HepG2 (cell line): ENCODE results near the gene ICAM2. TPM values are rescaled to one million over a fixed set of nuclear protein-coding genes. Genes with fewer than 3 reads are reported as not detected.

Experiments used
- ATAC-seq: fragments of 200-7000 bp; cut with Tn5 transposase; 3 replicates; pipeline ENCODE4 v1.9.1; 2020; ENCODE audit warnings: mild to moderate bottlenecking, moderate library complexity
- BruUV-seq: library from RNA; stranded (reverse); fragments of 400-500 nt; replicated peaks from 2 replicates; lab custom pipeline; 2021; lab: Mats Ljungman, UMichigan
- CTCF ChIA-PET: fragments of 300-600 bp; formaldehyde crosslinking; extraction: SDS; loops from one replicate; lab custom pipeline; 2021; ENCODE audit warnings: low total read pairs, inconsistent platforms, low intra/inter-chr PET ratio; lab: Yijun Ruan, JAX
- POLR2A ChIA-PET: fragments of 350-600 bp; sonication (Branson Sonifier 250); formaldehyde crosslinking; loops from one replicate; lab custom pipeline; 2020; ENCODE audit warnings: antibody characterized with exemption, inconsistent platforms; lab: Yijun Ruan, JAX
- DNase-seq: peaks from one replicate; pipeline ENCODE4 v3.0.0-alpha.2; 2015; ENCODE audit warnings: low spot score
- FAIRE-seq: peaks from 3 replicates; lab custom pipeline; 2011; peaks lifted over from hg19 to GRCh38; lab: Jason Lieb, UNC
- H2AFZ ChIP-seq: one replicate; pipeline ENCODE4 v1.6.1; 2011; ENCODE audit warnings: low read length, inconsistent platforms
- H3K27ac ChIP-seq: fragments of 300-600 bp; 3 replicates; pipeline ENCODE4 v1.8.0; 2011; ENCODE audit warnings: mixed run types, mild to moderate bottlenecking, mixed read lengths, low read length, inconsistent platforms; ENCODE audit not compliant: insufficient read depth; ENCODE audit errors: extremely low read length
- H3K27me3 ChIP-seq, 2 experiments: fragments of 200-600 bp in 1 of 2; 2 replicates in 1 of 2; 3 replicates in 1 of 2; pipeline versions ENCODE4 v1.6.0 to v1.8.0; 2011; ENCODE audit warnings: low read length in 2 of 2, mild to moderate bottlenecking in 2 of 2, moderate library complexity in 2 of 2, inconsistent platforms in 1 of 2; ENCODE audit not compliant: insufficient read depth in 2 of 2, control insufficient read depth in 1 of 2
- H3K36me3 ChIP-seq, 2 experiments: fragments of 200-600 bp in 1 of 2; replicated peaks in 1 of 2; 2 replicates in 1 of 2; 3 replicates in 1 of 2; pipeline versions ENCODE4 v1.5.1 to v1.8.0; 2011; ENCODE audit warnings: low read length in 2 of 2, inconsistent platforms in 1 of 2; ENCODE audit not compliant: insufficient read depth in 2 of 2, control insufficient read depth in 1 of 2
- H3K4me1 ChIP-seq: 2 replicates; pipeline ENCODE4 v1.5.1; 2012; ENCODE audit warnings: low read length, inconsistent platforms; ENCODE audit not compliant: insufficient read depth
- H3K4me2 ChIP-seq: 2 replicates; pipeline ENCODE4 v1.6.0; 2011; ENCODE audit warnings: low read depth, low read length, inconsistent platforms
- H3K4me3 ChIP-seq, 3 experiments: fragments of 200-600 bp in 1 of 3; sonication (generic), shearing (Covaris generic) in 1 of 3; replicated peaks in 1 of 3; 2 replicates each; pipeline ENCODE4 v1.5.1; 2011 to 2016; ENCODE audit warnings: low read length in 3 of 3, inconsistent platforms in 2 of 3, low read depth in 2 of 3, mild to moderate bottlenecking in 2 of 3, control low read depth in 1 of 3, mixed read lengths in 1 of 3; ENCODE audit not compliant: insufficient read depth in 1 of 3
- H3K79me2 ChIP-seq: one replicate; pipeline ENCODE4 v1.6.1; 2011; ENCODE audit warnings: low read length, inconsistent platforms; ENCODE audit not compliant: insufficient read depth
- H3K9ac ChIP-seq: 2 replicates; pipeline ENCODE4 v1.6.0; 2011; ENCODE audit warnings: mild to moderate bottlenecking, low read depth, low read length, inconsistent platforms; ENCODE audit not compliant: insufficient read depth
- H3K9me3 ChIP-seq: 2 replicates; pipeline ENCODE4 v1.5.1; 2012; ENCODE audit warnings: mild to moderate bottlenecking, low read length
- H4K20me1 ChIP-seq: 2 replicates; pipeline ENCODE4 v1.6.0; 2011; ENCODE audit warnings: inconsistent platforms, mild to moderate bottlenecking, low read length, moderate library complexity; ENCODE audit not compliant: insufficient read depth
- ASH2L ChIP-seq: fragments of 300-600, 200-600 bp; sonication (generic); IDR thresholded peaks from 2 replicates; pipeline ENCODE4 v1.7.0; 2017; ENCODE audit warnings: low read depth, mild to moderate bottlenecking, moderate library complexity, mixed read lengths, low read length; ENCODE audit not compliant: insufficient read length
- CTCF ChIP-seq: sonication (generic); formaldehyde crosslinking; IDR thresholded peaks from 2 replicates; pipeline ENCODE4 v1.5.0; 2020; ENCODE audit warnings: mild to moderate bottlenecking, missing genetic modification reagents, moderate library complexity
- ESRRA ChIP-seq: sonication (generic); formaldehyde crosslinking; IDR thresholded peaks from 2 replicates; pipeline ENCODE4 v1.5.1; 2020; ENCODE audit warnings: mild to moderate bottlenecking, low read depth, missing genetic modification reagents
- FOXM1 ChIP-seq: sonication (generic); formaldehyde crosslinking; IDR thresholded peaks from 2 replicates; pipeline ENCODE4 v1.5.0; 2020; ENCODE audit warnings: missing genetic modification reagents
- ISL2 ChIP-seq: sonication (generic); formaldehyde crosslinking; IDR thresholded peaks from 2 replicates; pipeline ENCODE4 v1.5.0; 2020; ENCODE audit warnings: missing genetic modification reagents
- LCORL ChIP-seq, 2 experiments: fragments of 450-650 bp in 1 of 2; sonication (generic) in 1 of 2; formaldehyde crosslinking in 1 of 2; IDR thresholded peaks; 2 replicates each; pipeline versions ENCODE4 v1.5.0 to v1.6.1; 2017 to 2020; ENCODE audit warnings: antibody characterized with exemption in 1 of 2, missing genetic modification reagents in 1 of 2
- PHF21A ChIP-seq: sonication (generic); formaldehyde crosslinking; IDR thresholded peaks from 2 replicates; pipeline ENCODE4 v1.5.0; 2020; ENCODE audit warnings: mild to moderate bottlenecking, missing genetic modification reagents
- PHF8 ChIP-seq: sonication (generic); formaldehyde crosslinking; IDR thresholded peaks from 2 replicates; pipeline ENCODE4 v1.5.0; 2020; ENCODE audit warnings: missing genetic modification reagents
- RBAK ChIP-seq: sonication (generic); formaldehyde crosslinking; IDR thresholded peaks from 2 replicates; pipeline ENCODE4 v1.5.1; 2020; ENCODE audit warnings: mild to moderate bottlenecking, missing genetic modification reagents
- SIX1 ChIP-seq: sonication (generic); formaldehyde crosslinking; IDR thresholded peaks from 2 replicates; pipeline ENCODE4 v1.4.0; 2020; ENCODE audit warnings: missing genetic modification reagents, borderline replicate concordance
- SRSF9 ChIP-seq: fragments of 200-400 bp; formaldehyde crosslinking; IDR thresholded peaks from 2 replicates; pipeline ENCODE4 v1.6.1; 2018; ENCODE audit warnings: borderline replicate concordance, mild to moderate bottlenecking, low read depth, low read length; ENCODE audit not compliant: insufficient read depth, poor library complexity, severe bottlenecking
- STAG1 ChIP-seq: sonication (generic); formaldehyde crosslinking; IDR thresholded peaks from 2 replicates; pipeline ENCODE4 v1.4.0; 2020; ENCODE audit warnings: missing genetic modification reagents
- TAF15 ChIP-seq: fragments of 200-400 bp; formaldehyde crosslinking; IDR thresholded peaks from one replicate; pipeline ENCODE4 v1.6.1; 2018; ENCODE audit warnings: mild to moderate bottlenecking, low read depth, low read length; ENCODE audit not compliant: poor library complexity, severe bottlenecking
- U2AF2 ChIP-seq: fragments of 200-400 bp; formaldehyde crosslinking; IDR thresholded peaks from 2 replicates; pipeline ENCODE4 v1.6.1; 2017; ENCODE audit warnings: low read depth, mild to moderate bottlenecking, low read length
- ZNF17 ChIP-seq: sonication (generic); formaldehyde crosslinking; IDR thresholded peaks from 2 replicates; pipeline ENCODE4 v1.5.0; 2020; ENCODE audit warnings: mild to moderate bottlenecking, missing genetic modification reagents
- ZNF230 ChIP-seq: sonication (generic); formaldehyde crosslinking; IDR thresholded peaks from 2 replicates; pipeline ENCODE4 v1.4.0; 2020; ENCODE audit warnings: mild to moderate bottlenecking, missing genetic modification reagents
- ZNF24 ChIP-seq: fragments of 450-650 bp; IDR thresholded peaks from 2 replicates; pipeline ENCODE4 v1.6.1; 2017; ENCODE audit warnings: antibody characterized with exemption, mild to moderate bottlenecking
- ZNF281 ChIP-seq: sonication (generic); formaldehyde crosslinking; IDR thresholded peaks from 2 replicates; pipeline ENCODE4 v1.4.0; 2020; ENCODE audit warnings: missing genetic modification reagents, borderline replicate concordance
- ZNF790 ChIP-seq: sonication (generic); formaldehyde crosslinking; IDR thresholded peaks from 2 replicates; pipeline ENCODE4 v1.8.0; 2022; ENCODE audit warnings: missing genetic modification reagents, mild to moderate bottlenecking, borderline replicate concordance
- WGBS: methylation state at CpG from one replicate; pipeline ENCODE4 v1.1.6; 2017; ENCODE audit warnings: low lambda C conversion rate; 5-methylcytosine and 5-hydroxymethylcytosine counted together
- in situ Hi-C: cut with HindIII; loops from 2 replicates; pipeline ENCODE4 v1.10.0; 2017; ENCODE audit warnings: low pct_unique_long_range_greater_than_20kb; ENCODE audit not compliant: extremely low pct_ligation_motif_present
- intact Hi-C: fragments of 100-400 bp; cut with micrococcal nuclease; formaldehyde crosslinking; loops from one replicate; pipeline ENCODE4 v1.10.0; 2022; ENCODE audit not compliant: unreplicated experiment
- polyA plus RNA-seq, 8 experiments: library from polyadenylated mRNA; depleted of rRNA in 3 of 8; stranded (reverse) in 7 of 8; unstranded in 1 of 8; fragments of >200 nt; fragmentation: Illumina TruSeq in 4 of 8; extraction: Trizol in 4 of 8; gene quantifications; 2 replicates each; pipeline versions ENCODE4 v1.2.1 to v1.2.3, GENCODE V29; 2011 to 2016; ENCODE audit warnings: low read depth in 4 of 8, missing spikeins in 1 of 8, mixed read lengths in 1 of 8; ENCODE audit not compliant: insufficient read depth in 1 of 8
- total RNA-seq, 5 experiments: library from RNA; depleted of rRNA; stranded (reverse); fragments of >200 nt; fragmentation: Illumina TruSeq; extraction: Trizol; gene quantifications; 2 replicates each; pipeline ENCODE4 v1.2.3, GENCODE V29; 2016; ENCODE audit warnings: low read depth in 1 of 5

The ICAM2 gene
- total and polyA plus RNA-seq, 2 of the 13 experiments (the other 11 are each of a cell fraction or from before 2014, with no cell fraction given) = 10.9 to 20.8 TPM

GRCh38 chr17:64006361-64007088 is 13.9 kb downstream of the ICAM2 start (continued):
- TF ChIP-seq LCORL (IDR thresholded peaks at IDR 0.05) = no peak
- TF ChIP-seq LCORL (CRISPR knock-in tag; IDR thresholded peaks at IDR 0.05) = peak; percentile 56; the same call in 1 of the 2 replicates
- TF ChIP-seq ZNF790 = no peak
- no peak for TF ChIP-seq STAG1 (CRISPR knock-in tag)
- TF ChIP-seq ZNF24 = no peak
- no peak for TF ChIP-seq FOXM1 (CRISPR knock-in tag)

GRCh38 chr17:64005734-64006167 is 14.7 kb downstream of the ICAM2 start:
- H3K36me3 ChIP-seq = no peaks in the 10 kb centered on the region
- H3K27ac ChIP-seq = peak overlapping the region; percentile 8
- CTCF ChIA-PET = no interaction called here
- no peaks in the 10 kb centered on the region for H3K27me3 ChIP-seq
- no peaks in the 10 kb centered on the region for H3K9me3 ChIP-seq
- peak overlapping the region; percentile 81 for H3K4me2 ChIP-seq
- POLR2A ChIA-PET = interaction anchor here (1.0 kb wide), 1 partner anchor 140 kb away, joined by 3 read pairs; no protein-coding TSS in a partner anchor
- DNase-seq (peak; percentile 62), ATAC-seq (peak; percentile 70), FAIRE-seq (peak; percentile 66)
- intact Hi-C loops = loop anchor here (5.0 kb wide), 1 partner anchor 1642 kb away; no protein-coding TSS in a partner anchor
- H3K4me3 ChIP-seq = peak overlapping the region in 2 of 3 experiments; percentile 15 to 67; a peak in 3 of 6 replicates
- no peaks in the 10 kb centered on the region for H3K79me2 ChIP-seq
- peaks cover 74% of the 10 kb centered on the region for H3K4me1 ChIP-seq
- no peak overlapping the region for H2AFZ ChIP-seq
- BruUV-seq = no TSS peak
- in situ Hi-C loops = no loop called here
- no peaks in the 10 kb centered on the region for H4K20me1 ChIP-seq
- 10% methylated on average over 6 of the region's 6 CpGs for WGBS
- H3K9ac ChIP-seq = peak overlapping the region; percentile 18; the same call in 1 of the 2 replicates
- TF ChIP-seq TAF15 (no peak), ZNF230 (no peak), PHF21A (CRISPR knock-in tag) (peak; percentile 35; the same call in 1 of the 2 replicates), ISL2 (CRISPR knock-in tag) (0 out of 2 replicates have a peak, but pooled peaks have one; percentile 25), PHF8 (CRISPR knock-in tag) (no peak), RBAK (CRISPR knock-in tag) (no peak), ESRRA (no peak), U2AF2 (no peak), ZNF17 (no peak), ZNF281 (CRISPR knock-in tag) (no peak), ASH2L (no peak), CTCF (CRISPR knock-in tag) (peak; percentile 39; the same call in 1 of the 2 replicates), SIX1 (CRISPR knock-in tag) (no peak), SRSF9 (no peak)
